ENCODE results near the gene SSRP1. TPM values are rescaled to one million over a fixed set of nuclear protein-coding genes. Genes with fewer than 3 reads are reported as not detected.
A peak's percentile ranks its signal among the peaks of the same experiment; 100 is the strongest.

SSRP1 gene
- total and polyA plus RNA-seq, 2 of the 13 experiments (the other 11 are each of a cell fraction or from before 2014, with no cell fraction given) = 93.6 to 129 TPM

DNA sequence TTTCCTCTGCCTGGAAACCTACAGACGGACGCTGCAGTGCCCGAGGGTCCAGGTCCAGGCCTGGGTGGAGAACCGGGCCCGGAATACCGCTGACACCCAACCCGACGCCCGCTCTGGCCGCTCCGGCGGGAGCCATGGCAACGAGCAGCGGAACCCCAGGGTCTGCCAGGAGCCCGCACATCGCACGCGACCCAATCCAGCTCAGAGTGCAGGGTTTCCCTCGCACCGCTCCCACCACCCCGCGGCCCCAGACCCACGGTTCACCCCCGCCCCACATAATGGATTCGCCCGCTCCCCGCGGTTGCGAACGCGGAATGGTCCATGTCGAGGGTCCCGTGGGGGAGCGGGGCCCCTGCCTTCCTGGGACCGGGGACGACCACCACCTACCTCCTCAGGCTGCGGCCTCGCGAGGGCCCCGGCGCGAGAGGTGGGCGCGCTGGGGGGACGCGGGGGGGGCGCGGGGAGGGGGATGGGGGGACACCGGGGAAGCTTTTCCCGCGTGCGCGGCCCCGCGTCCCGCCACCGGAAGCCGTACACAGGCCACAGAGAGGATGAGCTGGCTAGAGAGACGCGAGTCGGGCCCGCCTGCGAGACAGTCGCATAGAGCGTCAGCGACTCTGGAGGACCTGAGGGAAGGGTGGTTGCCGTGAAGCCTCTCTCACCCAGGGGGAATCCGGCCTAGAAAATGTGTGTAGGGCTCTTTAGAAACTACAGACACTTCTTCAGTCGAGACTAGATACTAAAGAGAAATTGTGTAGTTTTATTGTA, at the start of gene SSRP1 (continued):
- TF ChIP-seq CCDC6 (CRISPR knock-in tag; IDR thresholded peaks at IDR 0.05) = no peak
- no peak for TF ChIP-seq ZHX2 (IDR thresholded peaks at IDR 0.05; ENCODE audit: low read depth)
- TF ChIP-seq ZHX2 (CRISPR knock-in tag; IDR thresholded peaks at IDR 0.05; ENCODE audit: borderline replicate concordance) = no peak
- TF ChIP-seq SKI (IDR thresholded peaks at IDR 0.05; ENCODE audit: partially characterized antibody) = no peak
- no peak for TF ChIP-seq RBM22 (optimal IDR thresholded peaks at IDR 0.05; ENCODE audit: low read length)
- TF ChIP-seq ZSCAN25 (CRISPR knock-in tag; IDR thresholded peaks at IDR 0.05) = 0 out of 2 replicates have a peak, but pooled peaks have one; percentile 10
- TF ChIP-seq, protein P1, sequence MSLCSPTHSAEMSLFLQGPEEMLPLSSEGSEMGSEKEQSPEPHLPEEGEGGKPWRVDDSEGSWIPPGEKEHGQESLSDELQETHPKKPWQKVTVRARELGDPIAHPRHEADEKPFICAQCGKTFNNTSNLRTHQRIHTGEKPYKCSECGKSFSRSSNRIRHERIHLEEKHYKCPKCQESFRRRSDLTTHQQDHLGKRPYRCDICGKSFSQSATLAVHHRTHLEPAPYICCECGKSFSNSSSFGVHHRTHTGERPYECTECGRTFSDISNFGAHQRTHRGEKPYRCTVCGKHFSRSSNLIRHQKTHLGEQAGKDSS (CRISPR knock-in tag; IDR thresholded peaks at IDR 0.05; ENCODE audit: borderline replicate concordance, low read depth) = no peak
- TF ChIP-seq ZNF672 (CRISPR knock-in tag; IDR thresholded peaks at IDR 0.05) = no peak
- TF ChIP-seq ZGPAT (CRISPR knock-in tag; IDR thresholded peaks at IDR 0.05) = peak; percentile 35; the same call in 1 of the 2 replicates
- TF ChIP-seq SOX5 (CRISPR knock-in tag; IDR thresholded peaks at IDR 0.05; ENCODE audit: borderline replicate concordance) = peak; percentile 14
- peak; percentile 30; the same call in 1 of the 2 replicates for TF ChIP-seq ARID5B (CRISPR knock-in tag; IDR thresholded peaks at IDR 0.05)
- TF ChIP-seq RFX5 (IDR thresholded peaks at IDR 0.05; ENCODE audit: low read depth, low read length) = no peak
- TF ChIP-seq, protein P2, sequence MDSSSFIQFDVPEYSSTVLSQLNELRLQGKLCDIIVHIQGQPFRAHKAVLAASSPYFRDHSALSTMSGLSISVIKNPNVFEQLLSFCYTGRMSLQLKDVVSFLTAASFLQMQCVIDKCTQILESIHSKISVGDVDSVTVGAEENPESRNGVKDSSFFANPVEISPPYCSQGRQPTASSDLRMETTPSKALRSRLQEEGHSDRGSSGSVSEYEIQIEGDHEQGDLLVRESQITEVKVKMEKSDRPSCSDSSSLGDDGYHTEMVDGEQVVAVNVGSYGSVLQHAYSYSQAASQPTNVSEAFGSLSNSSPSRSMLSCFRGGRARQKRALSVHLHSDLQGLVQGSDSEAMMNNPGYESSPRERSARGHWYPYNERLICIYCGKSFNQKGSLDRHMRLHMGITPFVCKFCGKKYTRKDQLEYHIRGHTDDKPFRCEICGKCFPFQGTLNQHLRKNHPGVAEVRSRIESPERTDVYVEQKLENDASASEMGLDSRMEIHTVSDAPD (CRISPR knock-in tag; IDR thresholded peaks at IDR 0.05) = no peak
- TF ChIP-seq ZNF367 (CRISPR knock-in tag; IDR thresholded peaks at IDR 0.05; ENCODE audit: borderline replicate concordance) = 0 out of 2 replicates have a peak, but pooled peaks have one; percentile 20
- no peak for TF ChIP-seq ZNF44 (CRISPR knock-in tag; IDR thresholded peaks at IDR 0.05)

All from HepG2 (cell line).